Activated naive CD4-positive, alpha-beta T cell treated with anti-CD3 and anti-CD28 coated beads for 36 hours (primary cell): Measurements from ENCODE around the gene MMP15. TPM values are rescaled to one million over a fixed set of nuclear protein-coding genes. Genes with fewer than 3 reads are reported as not detected.
"Not testable (repeated sequence)": the region's sequence is repeated elsewhere in the genome, so short reads cannot be mapped to it uniquely, and the experiment has no call there.

Source experiments
- CTCF ChIA-PET: fragments of 350-600 bp; sonication (Branson Sonifier 250); formaldehyde crosslinking; loops from one replicate; lab custom pipeline; 2021; ENCODE audit warnings: antibody characterized with exemption; lab: Charles Lee
- DNase-seq: peaks from one replicate; pipeline ENCODE4 v3.0.0-alpha.2; 2020
- H3K27ac Mint-ChIP-seq: one replicate; pipeline ENCODE4 v1.8.0; 2021; ENCODE audit warnings: mild to moderate bottlenecking, mixed read lengths
- H3K27me3 Mint-ChIP-seq: one replicate; pipeline ENCODE4 v1.8.0; 2021; ENCODE audit warnings: low read depth, mixed read lengths
- H3K36me3 Mint-ChIP-seq: one replicate; pipeline ENCODE4 v1.8.0; 2021; ENCODE audit warnings: low read depth, mixed read lengths
- H3K4me1 Mint-ChIP-seq: one replicate; pipeline ENCODE4 v1.8.0; 2021; ENCODE audit warnings: low read depth, mixed read lengths
- H3K4me3 Mint-ChIP-seq: one replicate; pipeline ENCODE4 v1.8.0; 2021; ENCODE audit warnings: mild to moderate bottlenecking, moderate library complexity, mixed read lengths
- H3K9me3 Mint-ChIP-seq: one replicate; pipeline ENCODE4 v1.8.0; 2021; ENCODE audit warnings: mixed read lengths
- intact Hi-C: fragments of 100-400 bp; cut with micrococcal nuclease; formaldehyde crosslinking; loops from one replicate; pipeline ENCODE4 v1.15.1; 2023
- total RNA-seq, 2 experiments: library from RNA; stranded (reverse); gene quantifications; one replicate each; pipeline ENCODE4 v1.2.3, GENCODE V29; 2021

The MMP15 gene
- total RNA-seq, 2 experiments from 2014 or later = 0.12 to 0.24 TPM

DNA sequence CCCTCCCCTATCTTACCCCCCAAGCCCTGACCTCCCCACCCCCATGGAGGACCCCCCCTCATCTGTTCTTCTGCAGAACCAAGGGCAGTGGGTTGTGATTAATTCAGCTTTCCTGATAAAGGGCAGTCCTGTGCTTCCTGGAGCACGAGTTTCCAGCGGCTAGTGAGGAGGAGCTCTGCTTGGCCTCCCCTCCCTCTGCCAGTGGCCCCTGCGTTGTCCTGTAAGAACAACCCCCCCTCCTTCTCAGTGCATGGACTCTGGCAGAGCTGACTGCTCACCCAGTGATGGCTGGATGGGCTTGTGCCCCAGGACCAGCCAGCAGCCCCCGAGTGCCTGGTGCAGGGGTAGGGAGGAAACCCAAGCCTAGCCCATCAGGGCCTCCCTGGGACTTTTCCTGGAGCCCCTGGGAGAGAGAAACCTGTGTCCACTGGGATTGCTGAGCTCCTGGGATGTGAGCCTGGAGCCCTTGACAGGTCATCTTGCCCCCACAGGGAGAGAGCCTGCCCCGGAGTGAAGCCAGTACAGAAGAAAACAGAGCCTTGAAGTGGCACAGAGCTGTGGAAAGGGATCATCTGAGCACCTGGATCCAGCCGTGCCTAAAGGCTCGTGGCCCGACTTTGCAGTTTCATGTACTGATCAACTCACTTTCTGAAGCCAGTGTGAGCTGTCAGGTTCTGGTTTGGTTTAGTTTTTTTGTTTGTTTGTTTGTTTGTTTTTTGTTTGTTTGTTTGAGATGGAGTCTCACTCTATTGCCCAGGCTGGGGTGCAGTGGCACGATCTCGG is 26.5 kb downstream of the MMP15 start:
- CTCF ChIA-PET = no interaction called here
- intact Hi-C loops = no loop called here
- Mint-ChIP-seq H3K4me3 (no peak overlapping the region), H3K36me3 (no peaks in the 10 kb centered on the region), H3K27ac (no peak overlapping the region), H3K27me3 (peaks cover 1% of the 10 kb centered on the region), H3K4me1 (no peaks in the 10 kb centered on the region), H3K9me3 (no peaks in the 10 kb centered on the region)
- no peak for DNase-seq

DNA sequence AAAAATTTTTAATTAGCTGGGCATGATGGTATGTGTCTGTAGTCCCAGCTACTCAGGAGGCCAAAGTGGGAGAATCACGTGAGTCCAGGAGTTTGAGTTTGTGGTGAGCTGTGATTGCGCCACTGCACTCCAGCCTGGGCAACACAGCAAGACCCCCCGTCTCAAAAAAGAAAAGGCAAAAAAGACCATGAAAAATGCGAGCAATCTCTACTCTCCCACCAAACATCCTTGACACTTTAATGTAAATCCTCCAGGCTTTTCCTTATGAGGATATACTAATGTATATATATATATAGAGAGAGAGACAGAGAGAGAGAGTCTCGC is 28.1 kb downstream of the MMP15 start:
- CTCF ChIA-PET = interaction anchor here (0.6 kb wide), 1 partner anchor 449 kb away, joined by 4 read pairs; no protein-coding TSS in a partner anchor
- intact Hi-C loops = no loop called here
- no peak overlapping the region for H3K4me3 Mint-ChIP-seq
- no peaks in the 10 kb centered on the region for H3K9me3 Mint-ChIP-seq
- DNase-seq = no peak
- no peaks in the 10 kb centered on the region for H3K36me3 Mint-ChIP-seq
- no peaks in the 10 kb centered on the region for H3K4me1 Mint-ChIP-seq
- peaks cover 1% of the 10 kb centered on the region for H3K27me3 Mint-ChIP-seq
- H3K27ac Mint-ChIP-seq = no peak overlapping the region

DNA sequence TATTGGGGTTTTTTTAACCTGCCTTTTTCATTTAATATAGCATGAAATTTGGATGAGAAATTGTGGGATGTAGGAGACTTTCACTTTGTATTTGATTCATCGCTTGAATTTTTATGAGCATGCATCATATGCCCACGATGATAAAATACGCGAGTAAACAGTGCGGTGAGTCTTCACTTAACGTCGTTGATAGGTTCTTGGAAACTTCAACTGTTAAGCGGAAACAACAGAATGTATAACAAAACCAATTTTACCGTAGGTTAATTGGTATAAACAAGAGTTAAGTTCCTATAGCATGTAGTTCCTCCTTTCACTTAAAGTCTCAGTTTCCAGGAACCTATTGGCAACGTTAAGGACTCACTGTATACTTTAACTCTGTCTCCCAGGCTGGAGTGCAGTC is 28.7 kb downstream of the MMP15 start:
- Mint-ChIP-seq H3K9me3 (no peaks in the 10 kb centered on the region), H3K4me3 (no peak overlapping the region), H3K36me3 (no peaks in the 10 kb centered on the region), H3K4me1 (no peaks in the 10 kb centered on the region), H3K27me3 (peaks cover 1% of the 10 kb centered on the region), H3K27ac (no peak overlapping the region)
- CTCF ChIA-PET = no interaction called here
- intact Hi-C loops = no loop called here
- DNase-seq = no peak

DNA sequence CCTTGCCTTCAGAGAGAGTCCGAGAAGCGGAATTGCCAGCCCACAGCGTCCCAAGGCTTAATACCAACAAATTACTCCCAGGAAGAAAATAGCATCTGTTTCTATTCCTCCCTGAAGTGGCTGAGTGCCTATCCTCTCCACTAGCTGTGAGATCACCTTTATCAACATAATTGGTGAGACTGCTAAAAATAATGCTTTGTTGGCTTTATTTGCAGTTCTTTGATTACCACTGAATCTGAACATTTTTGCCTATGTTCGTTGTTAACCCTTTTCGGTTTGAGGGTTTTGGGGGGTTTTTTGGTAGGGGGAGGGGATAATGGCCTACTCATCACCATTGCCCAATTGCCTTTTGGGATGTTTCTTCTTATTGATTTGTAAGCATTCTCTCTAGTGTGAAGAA is 31.0 kb downstream of the MMP15 start:
- no peak for DNase-seq
- CTCF ChIA-PET = interaction anchor here (0.6 kb wide), 1 partner anchor 489 kb away, joined by 7 read pairs; no protein-coding TSS in a partner anchor
- intact Hi-C loops = no loop called here
- no peak overlapping the region for H3K4me3 Mint-ChIP-seq
- H3K9me3 Mint-ChIP-seq = no peaks in the 10 kb centered on the region
- H3K27ac Mint-ChIP-seq = no peak overlapping the region
- H3K27me3 Mint-ChIP-seq = peaks cover 1% of the 10 kb centered on the region
- H3K36me3 Mint-ChIP-seq = no peaks in the 10 kb centered on the region
- no peaks in the 10 kb centered on the region for H3K4me1 Mint-ChIP-seq

DNA sequence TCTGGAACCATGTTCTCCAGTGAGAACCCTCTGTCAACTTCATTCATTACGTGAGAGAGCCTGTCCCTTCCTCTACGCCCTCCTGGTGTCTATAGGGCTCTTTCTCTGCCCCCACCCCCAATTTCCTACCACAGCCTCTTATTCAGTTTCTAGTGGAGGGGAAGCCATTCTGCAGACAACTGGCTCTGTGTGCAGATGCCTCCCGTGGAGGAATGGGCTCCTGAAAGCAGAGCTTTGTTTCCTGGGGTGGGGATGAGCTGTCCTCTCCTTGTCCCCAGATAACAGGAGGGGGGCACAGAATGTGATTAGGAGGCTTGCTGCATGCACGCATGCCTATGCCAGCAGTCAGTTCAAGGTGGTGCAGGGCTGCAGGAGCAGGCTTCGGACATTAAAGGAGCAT is 31.6 kb downstream of the MMP15 start:
- Mint-ChIP-seq H3K4me3 (no peak overlapping the region), H3K9me3 (no peaks in the 10 kb centered on the region), H3K36me3 (no peaks in the 10 kb centered on the region), H3K27me3 (peaks cover 1% of the 10 kb centered on the region), H3K27ac (no peak overlapping the region), H3K4me1 (no peaks in the 10 kb centered on the region)
- CTCF ChIA-PET = no interaction called here
- intact Hi-C loops = no loop called here
- DNase-seq = no peak

DNA sequence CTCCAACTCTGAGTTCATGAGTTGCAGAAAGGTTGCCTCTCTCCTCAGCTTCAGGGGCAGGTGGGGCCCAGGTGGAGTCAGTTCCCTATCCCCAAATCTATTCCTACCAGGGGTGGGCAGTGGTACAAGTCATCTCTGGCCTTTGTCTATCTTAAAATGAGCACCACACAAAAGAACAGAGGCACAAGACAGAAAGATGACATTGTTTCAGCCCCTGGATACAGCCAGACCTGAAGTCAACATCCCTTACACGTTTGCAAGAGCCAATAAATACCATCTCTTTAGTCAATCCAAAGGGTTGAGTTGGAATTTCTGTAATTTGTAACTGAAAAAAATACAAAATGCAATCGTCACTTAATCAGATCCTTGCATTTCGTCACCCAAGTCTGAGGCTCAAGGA is 32.2 kb downstream of the MMP15 start:
- CTCF ChIA-PET = no interaction called here
- intact Hi-C loops = no loop called here
- Mint-ChIP-seq H3K4me3 (no peak overlapping the region), H3K27ac (no peak overlapping the region), H3K4me1 (no peaks in the 10 kb centered on the region), H3K36me3 (no peaks in the 10 kb centered on the region), H3K27me3 (no peaks in the 10 kb centered on the region), H3K9me3 (no peaks in the 10 kb centered on the region)
- DNase-seq = no peak

DNA sequence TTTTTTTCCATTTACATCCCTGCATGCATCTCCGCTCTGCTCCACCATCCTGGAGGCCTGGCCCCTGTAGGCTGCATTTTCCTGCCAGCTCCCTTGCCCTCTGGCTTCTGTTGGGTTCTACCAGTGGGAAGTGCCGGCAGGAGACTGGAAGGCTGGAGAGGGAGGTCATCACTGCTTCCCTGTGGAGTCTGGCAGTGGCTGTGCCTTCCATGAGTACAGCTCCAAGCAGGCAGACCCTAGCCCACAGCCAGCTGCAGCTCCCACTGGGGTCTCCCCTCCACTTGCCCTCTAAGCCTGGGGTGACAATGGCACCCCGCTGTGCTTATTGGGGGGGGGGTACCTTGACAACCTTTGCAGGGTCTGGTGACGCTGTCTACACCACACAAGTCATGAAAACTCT is 37.3 kb downstream of the MMP15 start:
- Mint-ChIP-seq H3K27me3 (no peaks in the 10 kb centered on the region), H3K36me3 (no peaks in the 10 kb centered on the region), H3K27ac (no peak overlapping the region), H3K4me1 (no peaks in the 10 kb centered on the region), H3K4me3 (no peak overlapping the region), H3K9me3 (no peaks in the 10 kb centered on the region)
- CTCF ChIA-PET = no interaction called here
- intact Hi-C loops = no loop called here
- no peak for DNase-seq

DNA sequence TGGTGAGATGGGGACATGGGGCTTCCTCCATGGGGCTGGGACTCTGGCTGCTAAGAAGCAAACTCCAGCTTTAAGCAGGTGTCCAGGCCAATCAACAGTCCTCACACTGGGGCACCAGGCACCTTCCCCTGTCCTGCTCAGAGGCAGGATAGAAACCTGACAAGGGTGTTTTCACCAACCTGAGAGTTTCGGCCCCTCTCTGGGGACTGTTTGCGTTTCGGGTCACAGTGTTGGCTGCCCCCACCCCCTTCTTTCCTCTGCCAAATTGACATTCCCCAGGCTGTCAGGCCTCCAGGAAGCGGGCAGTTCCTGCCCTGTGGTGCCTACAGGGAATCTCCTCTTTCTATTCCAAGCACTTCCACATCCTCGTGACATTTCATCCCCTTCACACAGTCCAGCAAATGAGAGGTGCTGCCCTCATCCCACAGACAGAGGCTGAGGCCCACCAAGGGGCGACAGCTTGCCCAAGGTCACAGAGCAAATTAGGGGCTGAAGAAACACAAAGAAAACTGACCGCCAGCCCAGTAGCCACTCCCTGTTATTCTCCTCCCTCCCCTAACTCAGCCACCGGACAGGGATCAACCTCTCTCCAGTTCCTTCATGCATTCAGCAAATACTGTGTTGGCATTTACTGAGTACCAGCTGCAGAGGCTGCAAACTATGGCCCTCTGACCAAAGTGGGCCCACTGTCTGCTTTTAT is 38.0 kb downstream of the MMP15 start:
- Mint-ChIP-seq H3K27ac (no peak overlapping the region), H3K4me1 (no peaks in the 10 kb centered on the region), H3K9me3 (no peaks in the 10 kb centered on the region), H3K4me3 (no peak overlapping the region), H3K36me3 (no peaks in the 10 kb centered on the region), H3K27me3 (no peaks in the 10 kb centered on the region)
- CTCF ChIA-PET = no interaction called here
- DNase-seq = no peak
- intact Hi-C loops = no loop called here

DNA sequence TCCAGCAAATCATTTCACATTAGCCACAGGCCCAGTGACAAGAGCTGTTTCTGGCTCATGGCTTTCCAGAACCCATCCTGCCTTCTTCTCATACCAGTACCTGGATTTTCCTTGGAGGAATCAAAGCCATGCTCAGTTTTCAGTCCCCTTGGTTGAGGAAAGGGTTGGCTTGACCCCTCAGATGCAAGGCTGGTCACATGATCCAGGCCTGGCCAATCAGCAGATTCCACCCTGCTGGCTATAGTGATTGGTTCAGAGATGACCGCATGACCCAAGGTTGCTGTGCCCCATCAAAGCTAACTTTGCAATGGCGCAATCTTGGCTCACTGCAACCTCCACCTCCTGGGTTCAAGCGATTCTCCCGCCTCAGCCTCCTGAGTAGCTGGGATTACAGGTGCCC is 45.0 kb downstream of the MMP15 start:
- Mint-ChIP-seq H3K27me3 (no peaks in the 10 kb centered on the region), H3K4me1 (no peaks in the 10 kb centered on the region), H3K9me3 (peaks cover 4% of the 10 kb centered on the region), H3K27ac (no peak overlapping the region), H3K36me3 (no peaks in the 10 kb centered on the region), H3K4me3 (no peak overlapping the region)
- intact Hi-C loops = no loop called here
- no peak for DNase-seq
- CTCF ChIA-PET = no interaction called here

DNA sequence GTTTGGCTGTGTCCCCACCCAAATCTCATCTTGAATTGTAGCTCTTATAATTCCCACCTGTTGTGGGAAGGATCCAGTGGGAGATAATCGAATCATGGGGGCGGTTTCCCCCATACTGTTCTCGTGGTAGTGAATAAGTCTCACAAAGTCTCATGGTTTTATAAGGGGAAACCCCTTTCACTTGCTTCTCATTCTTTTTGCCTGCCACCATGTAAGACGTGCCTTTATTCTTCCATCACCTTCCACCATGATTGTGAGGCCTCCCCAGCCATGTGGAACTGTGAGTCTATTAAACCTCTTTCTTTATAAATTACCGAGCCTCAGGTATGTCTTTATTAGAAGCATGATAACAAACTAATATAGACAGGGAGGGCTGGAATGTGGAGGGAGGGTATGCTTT is 46.6 kb downstream of the MMP15 start:
- H3K27ac Mint-ChIP-seq, intact Hi-C loops, DNase-seq, H3K36me3 Mint-ChIP-seq, H3K4me3 Mint-ChIP-seq, CTCF ChIA-PET, H3K9me3 Mint-ChIP-seq, H3K4me1 Mint-ChIP-seq, H3K27me3 Mint-ChIP-seq: not testable (repeated sequence)

DNA sequence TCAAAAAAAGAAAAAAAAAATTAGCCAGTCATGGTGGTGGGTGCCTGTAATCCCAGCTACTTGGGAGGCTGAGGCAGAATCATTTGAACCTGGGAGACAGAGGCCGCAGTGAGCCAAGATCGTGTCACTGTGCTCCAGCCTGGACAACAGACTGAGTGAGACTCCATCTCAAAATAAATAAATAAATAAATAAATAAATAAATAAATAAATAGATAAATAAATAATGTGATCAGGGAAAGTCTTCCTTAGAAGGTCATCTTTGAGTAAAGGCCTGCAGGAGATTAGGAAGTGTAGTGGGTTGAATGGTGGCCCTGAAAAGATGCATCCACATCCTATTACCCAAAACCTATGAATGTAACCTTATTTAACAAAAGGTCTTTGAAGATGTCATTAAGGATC is 47.5 kb downstream of the MMP15 start:
- H3K27me3 Mint-ChIP-seq, DNase-seq, H3K27ac Mint-ChIP-seq, H3K4me1 Mint-ChIP-seq, H3K36me3 Mint-ChIP-seq, H3K9me3 Mint-ChIP-seq, H3K4me3 Mint-ChIP-seq, CTCF ChIA-PET, intact Hi-C loops: not testable (repeated sequence)

DNA sequence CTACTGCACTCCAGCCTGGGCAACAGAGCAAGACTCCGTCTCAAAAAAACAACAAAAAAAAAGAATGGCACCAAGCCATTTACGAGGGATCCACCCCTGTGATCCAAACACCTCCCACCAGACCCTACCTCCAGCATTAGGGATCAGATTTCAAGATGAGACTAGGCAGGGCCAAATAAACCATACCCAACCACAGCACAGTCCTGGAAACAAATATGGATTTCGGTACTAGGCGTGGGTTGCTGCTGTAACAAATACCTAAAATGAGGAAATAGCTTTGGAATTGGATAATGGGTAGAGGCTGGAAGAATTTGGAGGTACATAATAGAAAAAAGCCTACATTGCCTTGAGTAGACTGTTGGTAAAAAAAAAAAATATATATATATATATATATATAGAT is 49.1 kb downstream of the MMP15 start:
- H3K9me3 Mint-ChIP-seq = peaks cover 4% of the 10 kb centered on the region
- no peaks in the 10 kb centered on the region for H3K4me1 Mint-ChIP-seq
- CTCF ChIA-PET = interaction anchor here (0.7 kb wide), 1 partner anchor 31 kb away, joined by 4 read pairs; no protein-coding TSS in a partner anchor
- H3K27me3 Mint-ChIP-seq = peaks cover 1% of the 10 kb centered on the region
- H3K36me3 Mint-ChIP-seq = no peaks in the 10 kb centered on the region
- intact Hi-C loops = no loop called here
- no peak overlapping the region for H3K4me3 Mint-ChIP-seq
- no peak for DNase-seq
- no peak overlapping the region for H3K27ac Mint-ChIP-seq

DNA sequence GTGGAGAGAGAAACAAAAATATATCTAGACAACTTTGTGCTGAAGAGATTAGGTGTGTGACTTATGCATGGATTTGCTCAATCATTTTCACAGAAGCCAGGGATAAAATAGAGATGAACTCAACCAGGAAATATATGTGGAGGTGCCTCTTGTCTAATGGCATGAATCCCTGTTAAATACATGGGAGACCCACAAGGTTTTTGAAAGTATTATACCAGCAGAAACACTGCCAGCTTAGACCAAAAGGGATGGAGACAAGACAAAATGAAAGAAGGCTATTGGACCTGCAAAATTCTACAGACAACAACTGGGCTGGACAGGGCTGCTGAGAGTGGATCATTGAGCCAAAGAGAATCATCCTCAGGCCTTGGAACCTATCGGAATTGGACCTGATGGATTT is 51.0 kb downstream of the MMP15 start:
- Mint-ChIP-seq H3K27me3 (peaks cover 1% of the 10 kb centered on the region), H3K4me3 (no peak overlapping the region), H3K36me3 (no peaks in the 10 kb centered on the region), H3K27ac (no peak overlapping the region), H3K9me3 (peaks cover 4% of the 10 kb centered on the region), H3K4me1 (no peaks in the 10 kb centered on the region)
- intact Hi-C loops = no loop called here
- CTCF ChIA-PET = no interaction called here
- no peak for DNase-seq
